Gastrocnemius medialis (tissue), 4 donors: Measurements from ENCODE around the gene GMPR.

ENCODE experiments used
- CTCF ChIP-seq, 5 experiments: fragments of 450-650 bp in 3 of 5; fragments of 200-600 bp in 2 of 5; sonication (generic) in 2 of 5; IDR thresholded peaks in 4 of 5; conservative IDR thresholded peaks in 1 of 5; 1 replicate in 4 of 5; 2 replicates in 1 of 5; pipeline ENCODE4 v1.5.1; 2016 to 2019; ENCODE audit warnings: antibody characterized with exemption in 5 of 5, mild to moderate bottlenecking in 3 of 5, moderate library complexity in 3 of 5
- POLR2A ChIP-seq, 2 donors: fragments of 450-650 bp; IDR thresholded peaks; one replicate each; pipeline ENCODE4 v1.6.1; 2017; ENCODE audit warnings: antibody characterized with exemption in 2 of 2, mild to moderate bottlenecking in 2 of 2, moderate library complexity in 2 of 2

DNA sequence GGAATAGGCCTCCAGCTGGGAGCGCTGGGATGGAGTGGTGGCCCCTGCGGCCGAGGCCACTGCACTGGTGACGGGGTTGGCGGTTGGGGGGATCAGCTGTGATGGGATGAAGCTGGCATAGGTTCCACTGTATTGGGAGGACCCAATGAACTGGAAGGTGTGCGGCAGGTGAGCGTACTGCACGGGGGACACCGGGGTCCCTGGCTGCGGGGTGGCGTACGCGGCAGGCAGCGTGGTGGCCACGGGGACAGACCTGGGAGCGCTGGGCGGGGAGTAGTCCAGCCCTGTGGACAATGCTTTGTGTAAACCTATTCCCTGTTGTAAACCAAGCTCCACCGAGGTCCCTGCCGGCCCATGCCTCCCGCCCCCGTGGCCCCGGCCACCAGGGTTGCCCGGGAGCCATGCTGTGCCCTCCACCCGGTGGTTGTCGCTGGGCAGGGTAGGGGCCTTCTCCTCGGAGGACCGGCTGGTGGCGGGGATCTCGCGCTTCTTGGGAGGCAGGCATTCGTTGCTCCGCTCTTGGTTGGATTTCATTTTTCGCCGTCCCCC is 89.5 kb downstream of the GMPR start:
- TF ChIP-seq CTCF (IDR thresholded peaks at IDR 0.05 in 4 of 5, conservative IDR thresholded peaks at IDR 0.05 in 1 of 5), result no peak
- no peak for TF ChIP-seq POLR2A (IDR thresholded peaks at IDR 0.05)
